ENCODE measurements around the gene CCDC167.

DNA sequence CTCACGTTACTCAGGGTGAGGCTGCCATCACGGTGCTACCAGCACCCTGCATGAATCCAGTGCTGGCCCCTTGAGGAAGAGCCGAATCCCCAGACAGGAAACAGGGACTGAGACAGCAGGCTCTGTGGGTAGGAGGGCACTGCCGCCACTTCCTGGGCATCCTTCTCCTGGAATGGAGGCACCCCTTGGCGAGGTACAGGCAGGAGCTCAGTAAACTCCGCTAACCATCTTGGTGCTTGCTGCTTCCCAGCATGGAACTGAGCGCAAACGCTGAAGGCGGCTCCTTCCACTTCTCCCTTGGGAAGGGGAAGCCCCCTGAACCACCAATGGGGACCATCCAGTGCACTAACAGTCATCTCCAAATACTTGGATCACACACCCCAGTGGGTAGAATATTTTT lies 13.5 kb upstream of the CCDC167 start:
- TF ChIP-seq, protein P1, sequence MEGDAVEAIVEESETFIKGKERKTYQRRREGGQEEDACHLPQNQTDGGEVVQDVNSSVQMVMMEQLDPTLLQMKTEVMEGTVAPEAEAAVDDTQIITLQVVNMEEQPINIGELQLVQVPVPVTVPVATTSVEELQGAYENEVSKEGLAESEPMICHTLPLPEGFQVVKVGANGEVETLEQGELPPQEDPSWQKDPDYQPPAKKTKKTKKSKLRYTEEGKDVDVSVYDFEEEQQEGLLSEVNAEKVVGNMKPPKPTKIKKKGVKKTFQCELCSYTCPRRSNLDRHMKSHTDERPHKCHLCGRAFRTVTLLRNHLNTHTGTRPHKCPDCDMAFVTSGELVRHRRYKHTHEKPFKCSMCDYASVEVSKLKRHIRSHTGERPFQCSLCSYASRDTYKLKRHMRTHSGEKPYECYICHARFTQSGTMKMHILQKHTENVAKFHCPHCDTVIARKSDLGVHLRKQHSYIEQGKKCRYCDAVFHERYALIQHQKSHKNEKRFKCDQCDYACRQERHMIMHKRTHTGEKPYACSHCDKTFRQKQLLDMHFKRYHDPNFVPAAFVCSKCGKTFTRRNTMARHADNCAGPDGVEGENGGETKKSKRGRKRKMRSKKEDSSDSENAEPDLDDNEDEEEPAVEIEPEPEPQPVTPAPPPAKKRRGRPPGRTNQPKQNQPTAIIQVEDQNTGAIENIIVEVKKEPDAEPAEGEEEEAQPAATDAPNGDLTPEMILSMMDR (IDR thresholded peaks at IDR 0.05), result no peak
- TF ChIP-seq ZFX (IDR thresholded peaks at IDR 0.05; ENCODE audit: borderline replicate concordance), result no peak
